ENCODE results near the gene RAB1B.

Gene RAB1B

GRCh38 chr11:66312549-66313320, 44.3 kb downstream of the RAB1B start:
- Histone ChIP-seq H3K27me3 (no peaks in the 10 kb centered on the region), H3K4me3 (peak overlapping the region; percentile 73), H4K20me1 (peaks cover 24% of the 10 kb centered on the region), H3K27ac (peak overlapping the region; percentile 91), H3K36me3 (no peaks in the 10 kb centered on the region), H3K4me2 (peak overlapping the region; percentile 98), H3K4me1 (peaks cover 55% of the 10 kb centered on the region), H3K9ac (peak overlapping the region; percentile 84), H3K9me3 (no peaks in the 10 kb centered on the region)
- TF ChIP-seq Cebpa-rat (IDR thresholded peaks at IDR 0.05): no peak

- H3K9me3 ChIP-seq: no peaks in the 10 kb centered on the region
- H4K20me1 ChIP-seq: peaks cover 24% of the 10 kb centered on the region
- no peaks in the 10 kb centered on the region for H3K27me3 ChIP-seq
- H3K4me1 ChIP-seq: peaks cover 62% of the 10 kb centered on the region
- peak overlapping the region; percentile 91 for H3K27ac ChIP-seq
- peak overlapping the region; percentile 73 for H3K4me3 ChIP-seq
- H3K36me3 ChIP-seq: no peaks in the 10 kb centered on the region
- no peak for TF ChIP-seq Cebpa-rat (IDR thresholded peaks at IDR 0.05)
- peak overlapping the region; percentile 98 for H3K4me2 ChIP-seq
- H3K9ac ChIP-seq: peak overlapping the region; percentile 84
These were observed 45.1 kb downstream of the RAB1B start for GRCh38 chr11:66313321-66314185.

- H3K4me2 ChIP-seq: peak overlapping the region; percentile 98
- no peak for TF ChIP-seq Cebpa-rat (IDR thresholded peaks at IDR 0.05)
- H3K4me3 ChIP-seq: peak overlapping the region; percentile 73
- H3K9me3 ChIP-seq: no peaks in the 10 kb centered on the region
- H3K36me3 ChIP-seq: no peaks in the 10 kb centered on the region
- H3K4me1 ChIP-seq: peaks cover 68% of the 10 kb centered on the region
- H4K20me1 ChIP-seq: peaks cover 24% of the 10 kb centered on the region
- peak overlapping the region; percentile 84 for H3K9ac ChIP-seq
- H3K27ac ChIP-seq: peak overlapping the region; percentile 91
- no peaks in the 10 kb centered on the region for H3K27me3 ChIP-seq
These were observed 45.7 kb downstream of the RAB1B start for GRCh38 chr11:66314186-66314501.

- no peak for TF ChIP-seq Cebpa-rat (IDR thresholded peaks at IDR 0.05)
- peak overlapping the region; percentile 91 for H3K27ac ChIP-seq
- peaks cover 24% of the 10 kb centered on the region for H4K20me1 ChIP-seq
- no peaks in the 10 kb centered on the region for H3K27me3 ChIP-seq
- H3K4me1 ChIP-seq: peaks cover 67% of the 10 kb centered on the region
- no peaks in the 10 kb centered on the region for H3K36me3 ChIP-seq
- H3K9me3 ChIP-seq: peaks cover 4% of the 10 kb centered on the region; the same call in 1 of the 2 replicates
- H3K9ac ChIP-seq: peak overlapping the region; percentile 84
- H3K4me2 ChIP-seq: peak overlapping the region; percentile 98
- peak overlapping the region; percentile 73 for H3K4me3 ChIP-seq
These were observed 46.4 kb downstream of the RAB1B start for GRCh38 chr11:66314561-66315497.

DNA sequence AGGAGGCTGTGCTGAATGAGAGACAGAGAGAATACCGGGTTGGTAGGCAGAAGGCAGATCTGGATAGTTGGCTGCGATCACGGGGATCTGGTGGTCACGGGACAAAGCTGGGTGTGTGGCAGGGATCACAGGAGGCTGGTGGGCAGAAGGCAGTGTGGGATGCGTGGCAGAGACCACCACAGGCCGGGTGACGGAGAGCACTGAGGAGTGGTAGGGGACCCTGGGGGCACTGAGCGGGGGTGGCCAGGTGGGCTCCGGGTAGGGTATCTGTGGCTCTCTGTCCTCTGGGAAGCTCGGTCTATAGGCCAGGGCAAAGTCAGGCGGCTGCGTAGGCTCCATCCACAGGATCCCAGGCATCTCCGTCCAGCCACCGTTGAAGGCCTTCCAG, 47.1 kb downstream of the RAB1B start:
- no peaks in the 10 kb centered on the region for H3K36me3 ChIP-seq
- H3K9ac ChIP-seq: peak overlapping the region; percentile 84
- H3K27me3 ChIP-seq: no peaks in the 10 kb centered on the region
- H3K27ac ChIP-seq: peak overlapping the region; percentile 91
- H4K20me1 ChIP-seq: peaks cover 24% of the 10 kb centered on the region
- peak overlapping the region; percentile 98 for H3K4me2 ChIP-seq
- TF ChIP-seq Cebpa-rat (IDR thresholded peaks at IDR 0.05): no peak
- peaks cover 63% of the 10 kb centered on the region for H3K4me1 ChIP-seq
- peak overlapping the region; percentile 73 for H3K4me3 ChIP-seq
- peaks cover 11% of the 10 kb centered on the region; the same call in 1 of the 2 replicates for H3K9me3 ChIP-seq

- TF ChIP-seq Cebpa-rat (IDR thresholded peaks at IDR 0.05): no peak
- Histone ChIP-seq H3K4me3 (peak overlapping the region; percentile 73), H3K4me2 (peak overlapping the region; percentile 98), H3K9ac (peak overlapping the region; percentile 84), H3K27me3 (no peaks in the 10 kb centered on the region), H3K27ac (peak overlapping the region; percentile 91), H3K36me3 (no peaks in the 10 kb centered on the region), H4K20me1 (peaks cover 24% of the 10 kb centered on the region), H3K9me3 (peaks cover 11% of the 10 kb centered on the region; the same call in 1 of the 2 replicates), H3K4me1 (peaks cover 56% of the 10 kb centered on the region)
These were observed 47.7 kb downstream of the RAB1B start for GRCh38 chr11:66315921-66316811.

GRCh38 chr11:66316849-66317251, 48.4 kb downstream of the RAB1B start, which contains the start of gene CD248:
TSS of gene CD248 (minus strand) at chr11:66317044. CDS start at chr11:66317027, 17 bp downstream.
- Histone ChIP-seq H3K27ac (peak within 1 kb of the TSS; percentile 91), H3K9ac (peak within 1 kb of the TSS; percentile 84), H4K20me1 (peaks cover 24% of the 10 kb centered on the region), H3K9me3 (peaks cover 11% of the 10 kb centered on the region; the same call in 1 of the 2 replicates), H3K4me1 (peaks cover 56% of the 10 kb centered on the region), H3K36me3 (no peaks in the 10 kb centered on the region), H3K4me3 (peak within 1 kb of the TSS; percentile 73), H3K27me3 (no peaks in the 10 kb centered on the region), H3K4me2 (peak within 1 kb of the TSS; percentile 98)
- no peak for TF ChIP-seq Cebpa-rat (IDR thresholded peaks at IDR 0.05)

DNA sequence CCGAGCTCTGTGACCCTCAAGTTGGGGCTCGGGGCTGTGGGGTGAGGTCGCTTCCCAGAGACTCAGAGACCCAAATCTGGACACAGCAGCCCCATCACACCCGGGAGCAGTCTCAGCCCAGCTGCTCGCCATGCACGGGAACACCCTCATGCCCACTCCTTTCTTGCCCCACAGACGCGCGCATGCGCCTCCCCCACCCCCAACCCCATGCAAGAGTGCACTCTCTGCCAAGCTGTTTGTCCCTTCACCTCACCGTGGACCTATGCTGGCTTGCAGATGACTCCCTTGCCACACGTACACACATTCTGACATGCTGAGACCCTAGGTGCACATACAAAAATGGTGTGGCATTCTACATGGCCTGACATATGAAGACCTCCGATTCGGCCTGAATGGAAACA, 48.9 kb downstream of the RAB1B start:
- Histone ChIP-seq H3K4me2 (peak overlapping the region; percentile 98), H3K4me3 (peak overlapping the region; percentile 73), H3K9me3 (peaks cover 11% of the 10 kb centered on the region; the same call in 1 of the 2 replicates), H3K27me3 (no peaks in the 10 kb centered on the region), H3K4me1 (peaks cover 61% of the 10 kb centered on the region), H3K27ac (peak overlapping the region; percentile 91), H3K36me3 (no peaks in the 10 kb centered on the region), H3K9ac (peak overlapping the region; percentile 84), H4K20me1 (peaks cover 24% of the 10 kb centered on the region)
- no peak for TF ChIP-seq Cebpa-rat (IDR thresholded peaks at IDR 0.05)

Data from BLaER1 (cell line).